Middle frontal gyrus (tissue), 1 donor: ENCODE data around the gene SORBS1.

Source experiments
- DNase-seq: peaks from one replicate; pipeline ENCODE4 v3.0.0-alpha.2; 2015; ENCODE audit warnings: low spot score; ENCODE audit errors: extremely low spot score

SORBS1 gene

DNA sequence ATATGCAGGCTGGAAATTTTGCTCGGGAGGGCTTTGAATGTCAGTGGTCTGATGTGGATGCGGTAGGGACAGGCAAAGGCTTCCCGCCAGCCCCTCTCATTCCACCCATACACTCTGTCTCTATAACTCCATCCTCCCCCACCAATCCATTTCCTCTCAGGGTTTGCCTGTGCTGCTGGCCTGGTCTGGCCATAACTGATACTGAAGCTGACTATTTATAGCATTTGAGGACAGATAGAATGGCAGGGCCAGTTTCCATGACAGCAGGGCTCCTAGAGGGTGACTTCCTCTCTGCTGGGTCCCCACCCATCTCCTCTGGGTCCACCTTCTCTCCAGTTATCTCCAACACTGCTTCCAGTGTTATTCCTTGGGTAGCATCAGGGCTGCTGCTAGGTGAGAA is 263.8 kb downstream of the SORBS1 start:
- DNase-seq = no peak

DNA sequence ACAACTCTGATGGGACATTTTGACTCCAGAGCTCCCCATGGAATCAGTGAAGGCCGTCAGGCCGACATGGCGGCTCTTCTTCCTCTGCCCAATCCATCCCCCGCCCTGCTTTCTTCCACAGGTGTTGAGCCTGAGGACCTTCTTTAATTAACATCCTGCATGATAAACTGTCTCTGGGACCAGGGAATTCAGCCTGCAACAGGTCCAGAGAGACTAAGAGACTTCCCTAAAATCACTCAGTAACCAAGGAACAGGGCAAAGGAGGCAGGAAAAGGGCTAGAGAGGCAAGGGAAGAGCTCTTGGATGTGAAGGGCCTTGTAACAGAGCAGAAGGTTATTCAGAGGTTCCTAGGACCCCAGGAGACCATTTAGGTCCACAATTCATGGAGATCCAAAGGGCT is 264.4 kb downstream of the SORBS1 start:
- no peak for DNase-seq

DNA sequence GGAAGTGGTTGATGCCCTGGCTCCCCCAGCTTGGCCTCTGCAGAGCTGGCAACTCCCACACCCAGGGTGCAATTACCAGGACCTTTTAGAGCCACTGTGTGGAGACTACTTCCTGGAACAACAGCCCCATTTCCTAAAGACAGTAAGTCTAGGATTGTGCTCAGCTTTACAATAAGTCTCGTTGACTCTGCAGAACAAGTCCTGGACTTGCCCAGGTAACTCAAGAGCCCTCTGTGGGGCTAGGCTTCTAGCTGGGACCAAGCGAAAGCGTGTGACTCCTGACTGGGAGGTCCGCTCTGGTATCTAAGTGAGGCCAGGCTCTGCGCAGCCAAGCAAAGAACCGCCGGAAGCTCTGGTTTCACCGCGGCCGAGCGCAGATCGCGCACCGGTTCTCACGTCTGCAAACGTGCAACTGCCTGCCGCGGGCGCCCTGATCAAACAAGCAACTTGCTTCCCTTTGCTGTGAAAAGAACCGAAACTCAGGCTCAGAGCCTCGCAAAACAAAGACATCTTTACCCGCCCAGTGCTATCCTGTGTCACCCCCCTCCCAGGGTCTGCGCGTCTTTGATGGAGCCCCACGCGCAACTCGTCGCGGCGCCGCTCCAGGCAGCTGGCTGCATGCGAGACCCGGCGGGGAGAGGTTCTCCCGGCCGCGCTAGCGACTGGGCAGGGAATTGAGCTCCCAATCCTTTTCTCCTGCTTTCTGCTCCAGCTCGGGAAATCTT is 266.0 kb downstream of the SORBS1 start:
- no peak for DNase-seq

DNA sequence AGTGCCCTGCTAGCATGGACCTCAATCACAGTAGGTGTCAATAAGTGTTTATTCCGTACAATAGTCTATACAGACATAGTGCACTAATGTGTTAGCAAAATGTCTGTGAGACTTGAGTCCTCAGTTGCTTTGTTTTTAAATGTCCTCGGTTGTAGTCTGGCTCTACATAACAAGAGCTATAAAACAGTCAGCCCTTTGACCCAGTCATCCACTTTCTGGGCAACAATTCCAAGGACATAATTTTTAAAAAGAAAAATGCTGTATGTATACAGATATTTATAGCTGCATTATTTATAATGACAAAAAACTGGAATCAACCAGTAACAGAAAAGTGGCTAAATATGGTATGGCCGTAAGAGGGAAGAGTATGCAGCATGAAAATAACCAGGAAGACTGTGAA is 267.5 kb downstream of the SORBS1 start:
- DNase-seq = no peak

DNA sequence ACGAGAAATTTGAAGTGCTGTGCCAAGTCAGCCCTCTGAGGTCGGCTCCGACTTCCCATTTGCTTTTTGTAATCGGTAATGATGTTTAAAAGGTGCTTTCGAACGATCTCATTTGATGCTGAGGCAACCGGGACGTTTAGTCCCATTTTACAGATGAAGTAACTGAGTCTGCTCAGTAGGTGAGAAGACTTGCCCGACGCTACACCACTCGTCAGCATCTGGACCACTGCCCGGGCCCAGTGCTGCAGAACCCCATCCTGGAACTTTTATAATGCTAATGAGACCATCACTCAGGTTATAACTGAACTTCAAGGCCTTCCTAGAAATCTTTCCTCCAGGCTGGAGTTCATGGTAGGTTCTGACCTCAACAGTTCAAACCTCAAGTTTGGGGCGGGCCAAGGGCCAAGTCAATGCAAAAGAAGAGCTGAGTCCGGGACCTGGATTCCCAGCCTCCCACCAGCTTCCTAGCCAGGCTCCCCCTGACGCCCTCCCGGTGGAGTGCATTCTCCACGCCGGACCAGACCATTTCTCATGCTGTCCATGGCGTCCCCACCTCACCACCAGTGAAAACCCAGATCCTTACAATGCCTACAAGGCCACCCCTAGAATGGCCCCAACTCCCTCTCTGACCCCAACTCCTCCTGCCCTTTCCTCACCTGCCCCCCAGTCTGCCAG is 269.7 kb downstream of the SORBS1 start:
- DNase-seq = no peak

DNA sequence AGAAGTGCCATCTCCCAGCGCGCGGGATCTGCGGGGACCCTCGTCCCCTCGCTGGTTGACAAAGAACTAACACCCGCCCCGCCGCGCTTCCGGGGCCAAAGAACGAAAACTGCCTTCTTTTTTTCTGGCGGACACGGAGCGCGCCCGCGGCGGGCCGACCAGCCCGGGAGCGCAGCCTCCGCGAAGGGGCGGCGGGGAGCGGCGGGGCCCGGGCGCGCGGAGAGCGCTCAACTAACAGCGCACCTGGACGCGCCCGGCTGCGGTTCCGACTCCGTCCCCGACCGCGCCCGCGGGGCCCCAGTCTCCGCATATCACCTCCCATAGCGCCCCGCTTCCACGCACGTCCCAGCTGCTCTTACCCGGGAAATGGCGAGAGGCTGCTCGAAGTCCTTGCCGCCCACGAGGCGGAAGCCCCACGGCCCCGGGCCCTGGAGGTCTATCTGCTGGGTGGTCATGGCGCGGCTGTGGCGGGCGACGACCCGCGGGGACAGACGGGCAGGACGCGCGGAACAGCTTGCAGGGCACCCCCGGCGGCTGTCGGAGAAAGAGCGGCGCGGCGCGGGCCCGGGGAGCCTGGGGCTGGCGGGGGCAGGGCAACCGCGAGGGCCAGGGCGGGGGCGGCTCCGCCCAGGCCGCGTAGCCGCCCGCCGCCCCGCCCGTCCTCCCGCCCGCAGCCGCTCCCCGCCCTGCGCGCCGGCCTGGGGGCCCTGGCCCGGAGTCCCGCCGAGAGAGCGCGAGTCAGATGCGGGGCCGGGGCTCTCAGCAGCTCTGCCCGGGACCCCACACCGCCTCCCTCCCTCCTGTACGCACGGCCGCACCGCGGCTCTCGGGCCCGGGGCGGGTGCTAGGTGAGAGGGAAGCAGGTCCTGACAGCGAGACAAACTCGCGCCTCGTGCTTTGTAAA is 270.5 kb downstream of the SORBS1 start, which contains the start of gene PDLIM1:
Gene PDLIM1 (minus strand): TSS at position 543 of the 904 bp plus-strand sequence. CDS start 88 bp downstream, at position 455.
- no peak for DNase-seq

DNA sequence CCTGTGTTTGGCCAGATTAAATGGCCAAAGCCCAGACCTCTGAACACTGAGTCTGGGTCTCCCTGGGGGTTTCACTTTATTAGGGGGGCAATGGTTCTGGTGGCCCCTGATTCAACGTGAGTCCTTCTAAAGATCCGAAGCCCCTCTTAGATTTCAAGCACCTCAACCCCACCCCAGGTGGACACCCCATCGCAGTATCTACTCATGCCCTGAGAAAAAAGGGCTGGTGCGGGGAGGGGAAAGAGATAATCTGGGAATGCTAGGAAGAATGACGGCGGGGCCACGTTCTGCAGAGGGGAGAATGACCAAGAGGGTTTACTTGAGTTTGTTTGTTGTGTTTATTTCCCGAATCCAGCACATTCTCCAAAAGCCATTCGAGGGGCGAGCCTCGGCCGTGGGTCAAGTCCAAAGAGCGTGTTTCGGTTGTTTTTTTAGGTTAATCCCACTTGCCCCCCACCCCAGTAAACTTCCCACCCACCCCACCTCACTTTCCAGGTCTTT is 271.2 kb downstream of the SORBS1 start:
- no peak for DNase-seq

DNA sequence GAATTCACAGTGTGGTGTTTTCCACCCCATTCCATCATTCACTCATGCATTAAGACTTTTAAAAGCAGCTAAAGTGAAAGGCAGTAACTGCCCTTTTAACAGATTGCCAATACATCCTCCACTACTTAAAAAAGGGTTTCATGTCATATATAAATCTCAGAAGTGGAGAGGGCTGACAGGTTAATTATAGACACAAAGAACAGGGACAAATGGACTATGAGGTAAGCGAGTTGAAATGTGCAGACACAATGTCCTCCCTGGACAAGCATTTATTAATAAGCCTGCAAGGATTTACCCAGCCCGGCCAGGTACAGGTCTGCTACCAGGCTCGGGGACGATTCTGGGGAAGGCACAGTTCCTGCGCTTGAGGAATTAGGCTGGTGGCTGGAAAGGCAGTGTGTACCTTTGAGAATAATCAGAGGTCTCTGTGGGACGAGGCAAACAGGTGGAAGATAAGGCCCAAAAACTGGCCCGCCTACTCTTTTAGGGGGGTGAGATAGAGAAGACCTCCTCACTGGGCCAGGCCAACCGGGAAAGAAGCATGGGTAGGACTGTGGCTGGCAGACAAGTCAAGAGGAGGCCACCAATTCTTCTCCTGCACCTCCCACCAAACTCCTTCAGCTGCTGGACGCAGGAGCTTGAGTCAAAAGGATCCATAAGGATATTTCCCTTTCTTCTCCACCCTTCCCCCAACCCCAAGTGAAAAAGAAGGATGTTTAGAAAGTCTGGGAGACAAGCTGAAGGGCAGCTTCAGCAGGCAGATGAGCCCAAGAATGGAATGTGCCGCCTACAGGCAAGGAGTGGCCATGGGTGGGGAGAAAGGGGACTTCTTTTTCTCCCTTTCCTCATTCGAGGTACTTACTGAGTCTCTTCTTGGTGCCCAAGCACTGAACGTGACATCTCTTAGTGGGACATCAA is 271.9 kb downstream of the SORBS1 start:
- DNase-seq = no peak

DNA sequence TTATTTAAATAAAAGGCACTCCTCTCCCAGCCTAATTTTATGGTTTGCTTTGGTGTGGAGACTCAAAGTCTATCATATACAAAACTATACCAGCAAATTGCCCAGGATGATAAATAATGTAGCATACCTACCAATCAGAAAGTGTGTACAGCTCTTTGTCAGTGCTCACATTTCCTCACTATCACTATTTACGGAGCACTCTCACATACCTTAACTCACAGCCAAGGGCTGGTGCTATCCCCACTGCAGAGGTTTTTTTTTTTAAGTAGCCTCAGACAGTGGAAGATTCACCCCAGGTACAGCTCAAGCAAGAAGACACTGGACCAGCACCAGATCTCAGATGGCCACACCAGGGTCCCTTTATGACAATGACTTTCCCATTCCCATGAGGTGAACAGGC is 272.9 kb downstream of the SORBS1 start:
- no peak for DNase-seq

DNA sequence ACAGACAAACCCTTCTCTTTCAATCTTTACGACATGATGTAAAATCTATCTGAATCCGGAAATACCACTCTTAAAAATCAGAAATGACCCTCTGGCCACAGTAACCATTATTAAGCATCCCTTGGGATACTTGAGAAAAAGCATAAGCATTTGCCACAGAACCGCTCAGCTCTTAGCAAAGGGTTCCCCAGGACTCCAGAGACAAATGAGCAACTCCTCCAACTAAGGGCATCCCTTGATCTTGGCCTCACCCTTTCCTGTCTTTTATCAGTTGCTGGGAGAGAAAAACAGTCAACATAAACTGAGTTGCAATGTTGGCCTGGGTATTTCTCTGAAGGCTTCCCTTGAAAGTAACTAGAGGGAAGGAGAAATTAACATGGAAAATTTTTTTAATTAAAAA is 273.9 kb downstream of the SORBS1 start:
- DNase-seq = no peak

DNA sequence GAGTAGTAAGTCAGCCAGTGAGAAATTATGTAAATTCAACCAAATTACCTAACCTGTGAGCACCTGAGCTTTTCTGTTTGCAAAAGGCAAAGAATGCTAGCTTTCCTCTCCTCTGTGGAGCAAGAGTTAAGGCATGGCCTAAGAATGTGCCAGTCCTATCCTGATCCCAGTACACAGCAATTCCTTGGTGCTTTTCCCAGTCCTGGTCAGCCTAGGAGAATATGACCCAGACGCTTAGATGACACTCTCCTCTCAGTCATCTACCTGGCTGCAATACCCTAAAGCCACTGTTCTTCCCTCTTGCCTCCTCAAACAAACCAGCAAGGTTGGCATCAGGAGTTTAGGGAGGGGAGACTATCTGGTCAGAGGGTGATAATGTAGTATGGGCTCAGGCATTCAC is 274.5 kb downstream of the SORBS1 start:
- no peak for DNase-seq

DNA sequence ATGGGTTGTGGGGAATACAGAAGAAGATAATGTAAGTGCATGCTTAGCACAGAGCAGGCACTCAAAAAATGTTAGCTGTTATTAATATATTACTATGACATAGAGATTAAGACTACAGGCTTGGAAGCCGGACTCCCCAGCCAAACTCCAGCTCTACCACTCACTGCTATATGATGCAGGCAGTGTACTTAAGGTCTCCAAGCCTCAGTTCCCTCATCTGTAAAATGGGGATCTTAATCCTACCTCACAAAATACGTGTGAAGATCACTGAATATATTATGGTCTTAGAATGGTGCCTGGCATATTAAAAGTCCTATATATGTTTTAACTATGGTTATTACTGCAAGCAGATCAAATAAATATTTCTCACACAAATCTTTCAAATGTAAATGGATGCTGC is 275.6 kb downstream of the SORBS1 start:
- DNase-seq = no peak

DNA sequence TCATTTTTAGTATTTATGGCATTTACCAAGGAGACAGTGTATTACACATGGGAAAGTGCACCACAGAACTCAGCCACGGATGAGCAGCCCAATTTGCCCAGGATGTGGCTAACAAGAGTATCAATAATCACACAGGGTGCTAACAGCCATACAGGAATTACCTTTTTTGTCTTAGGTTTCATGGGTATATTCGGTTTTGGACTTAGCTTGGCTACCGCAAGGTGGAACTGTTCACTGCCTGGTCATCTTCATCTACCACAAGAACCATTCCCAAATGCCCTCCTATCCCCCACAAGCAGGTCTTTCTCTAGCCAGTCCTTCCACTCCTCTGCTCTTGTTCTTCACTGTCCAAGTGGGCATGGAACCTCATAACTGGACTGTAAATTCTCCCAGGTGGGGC is 276.4 kb downstream of the SORBS1 start:
- no peak for DNase-seq

DNA sequence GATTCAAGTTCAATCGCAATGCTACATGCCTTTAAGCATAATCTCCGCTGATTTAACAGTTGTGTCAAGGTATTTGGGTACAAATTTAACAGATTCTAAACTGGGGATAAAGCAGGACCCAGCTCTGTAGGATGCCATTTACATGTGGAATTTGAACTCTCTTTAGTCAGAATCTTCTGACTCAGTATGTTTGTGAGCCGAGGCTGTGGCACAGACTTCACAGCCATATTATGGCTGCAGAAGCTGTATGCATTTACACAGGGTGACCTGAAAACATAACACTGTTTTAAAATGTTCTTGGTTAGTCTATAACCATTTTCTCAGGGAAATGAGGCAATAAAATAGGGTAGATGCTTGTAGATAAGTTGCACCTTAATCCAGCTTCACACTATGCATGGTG is 279.1 kb downstream of the SORBS1 start:
- DNase-seq = no peak

DNA sequence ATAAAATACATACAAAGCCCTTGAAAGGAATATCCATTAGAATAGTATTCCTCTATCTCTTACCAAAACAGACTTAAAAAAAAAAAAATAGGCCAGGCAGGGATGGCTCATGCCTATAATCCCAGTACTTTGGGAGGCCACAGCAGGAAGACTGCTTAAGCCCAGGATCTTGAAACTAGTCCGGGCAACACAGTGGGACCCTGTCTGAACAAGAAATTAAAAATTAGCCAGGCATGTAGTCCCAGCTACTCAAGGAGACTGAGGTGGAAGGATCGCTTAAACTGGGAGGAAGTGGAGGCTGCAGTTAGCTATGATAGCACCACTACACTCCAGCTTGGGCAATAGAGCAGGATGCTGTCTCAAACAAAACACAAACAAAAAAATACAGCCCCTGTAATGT is 280.0 kb downstream of the SORBS1 start:
- DNase-seq = no peak

DNA sequence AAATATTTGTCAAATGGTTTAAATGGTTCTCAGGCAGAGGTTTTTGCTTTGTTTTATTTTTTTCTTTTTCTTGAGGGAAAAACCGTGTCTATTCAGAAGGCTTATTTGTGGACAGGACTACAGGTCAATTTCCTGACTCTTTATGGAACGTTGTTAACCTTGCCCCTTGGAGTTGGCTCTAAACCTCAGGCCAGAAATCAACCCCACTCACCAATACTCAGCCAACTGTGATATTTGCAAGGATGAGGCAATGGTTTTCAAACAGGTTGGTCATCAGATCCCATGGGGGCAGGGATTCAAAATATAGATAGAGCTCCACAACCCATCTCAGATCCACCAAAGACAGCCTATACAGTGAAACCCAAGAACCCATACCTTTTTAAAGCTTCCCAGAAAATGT is 280.5 kb downstream of the SORBS1 start:
- no peak for DNase-seq

DNA sequence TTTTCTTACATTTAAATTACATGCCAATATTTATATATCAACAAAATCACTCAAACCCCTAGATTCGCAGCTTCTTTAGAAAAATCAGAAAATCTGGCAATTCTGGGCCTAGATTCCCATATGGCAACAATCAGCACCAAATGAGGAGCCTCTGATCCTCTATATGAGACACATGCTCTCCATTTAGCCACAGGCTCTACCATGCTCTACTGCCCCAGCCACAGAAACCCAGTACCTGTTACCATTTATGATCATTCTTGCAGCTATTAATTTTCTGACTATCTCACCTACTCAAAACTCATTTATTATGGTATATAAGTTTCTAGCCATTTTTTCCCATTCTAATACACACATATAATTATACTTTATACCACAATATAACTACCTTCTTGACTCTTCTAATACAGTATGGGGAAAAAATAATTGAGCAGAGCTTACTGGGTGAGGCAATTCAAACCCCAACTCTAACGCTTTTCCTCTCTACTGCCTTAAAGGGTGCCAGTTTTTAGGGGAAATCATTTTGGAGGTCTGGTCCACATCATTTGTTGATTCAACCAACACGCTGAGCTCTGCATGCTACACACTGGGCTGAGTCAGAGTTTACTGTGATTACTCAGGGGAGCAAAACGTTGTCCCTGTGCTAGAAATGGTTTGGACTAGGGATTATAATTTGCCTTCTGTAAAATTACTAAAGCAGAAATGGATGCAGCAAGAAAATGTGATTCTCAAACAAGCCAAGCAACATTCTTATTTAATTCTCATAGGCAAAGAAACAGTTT is 281.9 kb downstream of the SORBS1 start:
- DNase-seq = no peak

DNA sequence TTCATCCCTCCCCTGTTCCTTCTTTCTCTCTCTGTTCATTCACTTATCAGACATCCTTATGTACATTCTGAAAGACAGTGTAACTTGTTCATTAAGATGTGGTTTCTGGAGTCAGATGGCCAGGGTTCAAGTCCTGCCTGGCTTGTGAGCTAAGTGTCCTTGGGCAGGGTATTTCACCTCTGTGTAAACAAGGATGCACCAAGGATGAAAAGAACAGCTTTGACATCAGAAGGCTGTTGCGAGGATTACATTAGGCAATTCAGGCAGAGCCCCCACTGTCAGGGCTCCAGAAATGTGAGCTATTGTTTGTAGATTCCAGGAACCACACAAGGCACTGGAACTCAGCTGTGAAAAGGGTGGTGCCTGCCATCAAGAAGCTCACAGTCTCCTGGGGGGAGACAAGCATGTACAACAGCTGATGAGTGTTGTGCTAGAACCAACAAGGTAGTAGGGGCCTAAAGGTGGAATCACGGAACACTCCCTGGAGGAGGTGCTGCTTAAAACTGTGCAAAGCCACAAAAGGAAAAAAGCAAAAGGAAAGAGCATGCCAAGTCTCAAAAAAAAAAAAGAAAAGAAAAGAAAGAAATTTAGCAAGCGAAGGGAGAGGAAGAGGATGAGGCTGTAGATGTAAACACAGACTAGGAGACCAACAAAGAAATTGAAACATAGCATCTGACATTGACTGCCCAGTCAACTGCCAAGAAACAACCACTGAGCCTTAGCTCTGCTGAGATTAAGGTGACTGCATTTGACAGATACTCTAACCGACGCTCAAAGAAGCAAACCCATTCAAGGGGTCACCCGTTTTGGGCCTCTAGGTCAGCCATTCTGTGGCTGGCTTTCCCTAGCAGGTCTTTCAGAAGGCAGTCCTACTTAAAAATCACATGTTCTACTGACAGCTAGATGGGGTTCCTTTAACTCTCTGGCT is 282.8 kb downstream of the SORBS1 start:
- no peak for DNase-seq

DNA sequence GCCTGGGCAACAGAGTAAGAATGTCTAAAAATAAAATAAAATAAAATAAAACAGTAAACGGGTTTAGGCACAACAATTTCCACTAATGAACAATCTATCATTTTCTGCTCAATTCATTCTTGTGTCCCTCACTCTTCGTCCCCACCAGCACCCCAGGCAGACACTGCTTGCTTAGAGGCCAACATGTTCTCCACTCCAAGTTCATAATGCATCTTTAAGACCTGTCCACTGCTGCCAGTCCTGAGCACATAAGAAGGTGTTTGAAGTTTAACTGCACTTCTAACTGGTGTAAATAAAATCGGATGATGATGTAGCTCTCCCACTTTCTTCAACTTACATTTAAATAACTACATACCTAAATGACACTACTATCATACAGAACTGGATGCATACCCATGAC is 283.6 kb downstream of the SORBS1 start:
- no peak for DNase-seq
